Erythroblast (primary cell): ENCODE data around the gene INPP4B.
"Not testable (repeated sequence)": the region's sequence is repeated elsewhere in the genome, so short reads cannot be mapped to it uniquely, and the experiment has no call there.

ENCODE experiments used
- DNase-seq, 2 experiments: peaks; one replicate each; lab custom pipeline; 2025; lab: John Stamatoyannopoulos, UW
- GATA1 ChIP-seq: IDR thresholded peaks from 2 replicates; pipeline ENCODE4 v1.6.1; 2011; ENCODE audit warnings: low read depth, mild to moderate bottlenecking, control low read depth, low read length, moderate library complexity
- POLR2A ChIP-seq: IDR thresholded peaks from 2 replicates; pipeline ENCODE4 v1.6.1; 2011; ENCODE audit warnings: mild to moderate bottlenecking, low read length

Gene INPP4B

DNA sequence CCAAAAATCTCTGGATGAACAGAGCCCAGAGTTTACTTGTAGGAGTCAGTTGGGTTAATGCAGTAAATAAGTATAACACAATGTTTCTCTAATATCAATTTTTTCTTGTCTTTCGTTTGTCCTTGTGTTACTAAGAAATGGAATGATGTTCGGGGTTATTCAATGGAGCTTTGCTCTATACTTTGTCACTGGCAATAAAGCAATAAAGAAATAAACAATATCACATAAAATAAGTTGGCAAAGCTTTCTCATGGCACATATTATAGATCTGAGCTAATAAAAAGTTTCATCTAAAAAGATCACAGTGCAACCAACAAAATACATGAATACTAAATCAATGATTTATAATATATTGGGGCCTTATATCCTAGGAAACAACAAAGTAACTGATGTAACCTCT is 32.7 kb downstream of the INPP4B start:
- DNase-seq: no peak
- TF ChIP-seq GATA1: no peak
- no peak for TF ChIP-seq POLR2A

DNA sequence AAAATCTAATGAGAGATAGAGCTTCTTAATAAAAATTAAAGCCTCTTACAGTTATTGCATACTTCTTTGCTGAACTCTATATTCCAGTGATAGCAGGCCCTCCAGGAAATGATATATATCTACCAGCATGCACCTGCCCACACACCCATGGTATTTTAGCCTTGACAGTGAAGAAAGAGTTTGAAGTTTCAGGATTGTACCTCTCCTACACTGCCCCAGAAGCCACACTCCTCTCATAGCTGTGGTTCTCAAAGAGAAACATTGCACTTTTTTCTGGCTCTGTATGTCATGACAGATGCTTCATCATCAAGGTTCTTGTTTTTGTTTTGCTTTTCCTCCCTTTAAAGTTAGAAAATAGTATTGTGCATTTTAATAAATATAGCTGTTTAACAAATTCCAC is 34.0 kb downstream of the INPP4B start:
- no peak for DNase-seq
- TF ChIP-seq POLR2A (no peak), GATA1 (no peak)

DNA sequence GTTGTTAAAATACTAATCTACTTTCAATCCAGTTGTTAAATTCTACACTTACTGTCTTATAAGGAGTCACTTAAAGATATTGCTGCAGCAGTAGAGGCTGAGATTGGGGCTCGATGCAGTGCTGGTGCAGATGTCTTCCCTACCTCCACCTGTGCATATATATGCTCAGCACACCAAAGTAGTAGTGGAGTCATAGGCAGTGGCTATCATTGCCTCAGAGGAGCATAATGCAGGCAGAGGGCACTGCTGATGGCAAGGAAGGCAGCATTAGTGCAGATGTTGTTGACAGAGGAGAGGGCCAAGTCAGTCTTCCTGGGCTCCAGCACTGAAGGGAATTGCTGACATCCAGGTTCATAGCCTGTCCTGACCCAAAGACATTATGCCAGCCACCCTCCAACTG is 35.1 kb downstream of the INPP4B start:
- TF ChIP-seq POLR2A (no peak), GATA1 (no peak)
- no peak for DNase-seq

GRCh38 chr4:142809559-142809958 is 36.5 kb downstream of the INPP4B start:
- TF ChIP-seq GATA1 (no peak), POLR2A (no peak)
- no peak for DNase-seq

GRCh38 chr4:142803879-142804278 is 42.2 kb downstream of the INPP4B start:
- not testable (repeated sequence) for DNase-seq

DNA sequence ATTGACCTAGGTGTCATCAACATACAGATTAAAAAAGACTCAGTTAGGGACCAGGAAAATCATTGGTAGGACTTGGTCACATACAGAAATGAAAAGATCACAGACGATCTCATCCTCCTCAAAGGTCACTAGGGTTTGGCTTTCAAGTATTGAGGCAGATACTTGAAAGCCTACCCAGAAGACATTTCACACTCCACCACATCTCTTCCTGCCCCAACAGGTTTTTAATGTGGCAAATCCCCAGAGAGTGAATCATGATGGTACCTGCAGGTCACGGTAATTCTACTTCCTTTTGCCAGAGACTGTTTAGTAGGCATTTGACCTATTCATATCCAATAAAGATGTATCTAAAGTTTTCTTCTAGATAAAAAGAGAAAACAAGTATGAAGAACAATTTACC is 44.1 kb downstream of the INPP4B start:
- TF ChIP-seq POLR2A: no peak
- no peak for TF ChIP-seq GATA1
- DNase-seq: no peak

GRCh38 chr4:142781114-142781513 is 65.0 kb downstream of the INPP4B start:
- DNase-seq: no peak
- TF ChIP-seq GATA1 (no peak), POLR2A (no peak)

- TF ChIP-seq POLR2A (no peak), GATA1 (no peak)
- no peak for DNase-seq
Observed at GRCh38 chr4:142778900-142779299, 67.2 kb downstream of the INPP4B start.

- no peak for DNase-seq
- TF ChIP-seq POLR2A: no peak
- TF ChIP-seq GATA1: no peak
Observed at GRCh38 chr4:142778430-142778829, 67.7 kb downstream of the INPP4B start.

DNA sequence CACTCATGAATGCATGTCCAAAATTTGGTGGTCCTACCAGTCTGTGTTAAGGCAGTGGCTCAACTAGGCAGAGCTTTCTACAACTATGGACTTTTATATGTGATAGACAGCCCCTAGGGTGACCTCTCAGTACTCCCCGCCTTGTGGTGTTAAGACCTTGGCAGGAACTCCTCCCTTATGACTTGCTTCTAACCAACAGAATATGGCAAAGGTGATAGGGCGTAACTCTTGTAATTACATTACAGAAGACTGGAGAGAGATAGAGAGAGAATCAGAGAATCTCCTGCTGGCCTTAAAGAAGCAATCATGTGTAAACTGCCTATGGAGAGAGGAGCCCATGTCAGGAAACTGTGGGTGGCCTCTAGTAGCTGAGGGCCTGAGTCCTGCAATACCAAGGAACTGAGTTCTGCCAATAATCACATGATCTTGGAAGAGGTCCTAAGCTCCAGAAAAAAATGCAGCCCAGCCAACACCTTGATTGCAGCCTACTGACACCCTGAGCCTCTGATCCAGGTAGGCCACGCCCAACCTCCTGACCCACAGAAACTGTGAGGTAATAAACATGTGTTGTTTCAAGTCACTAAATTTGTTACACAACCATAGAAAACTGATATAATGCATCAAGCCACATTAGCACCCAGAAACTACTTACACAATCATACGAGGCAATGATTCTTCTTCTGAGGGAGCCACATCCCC is 68.9 kb downstream of the INPP4B start:
- TF ChIP-seq GATA1 (no peak), POLR2A (no peak)
- no peak for DNase-seq

GRCh38 chr4:142776026-142776425 is 70.1 kb downstream of the INPP4B start:
- no peak for DNase-seq
- no peak for TF ChIP-seq GATA1
- no peak for TF ChIP-seq POLR2A

DNA sequence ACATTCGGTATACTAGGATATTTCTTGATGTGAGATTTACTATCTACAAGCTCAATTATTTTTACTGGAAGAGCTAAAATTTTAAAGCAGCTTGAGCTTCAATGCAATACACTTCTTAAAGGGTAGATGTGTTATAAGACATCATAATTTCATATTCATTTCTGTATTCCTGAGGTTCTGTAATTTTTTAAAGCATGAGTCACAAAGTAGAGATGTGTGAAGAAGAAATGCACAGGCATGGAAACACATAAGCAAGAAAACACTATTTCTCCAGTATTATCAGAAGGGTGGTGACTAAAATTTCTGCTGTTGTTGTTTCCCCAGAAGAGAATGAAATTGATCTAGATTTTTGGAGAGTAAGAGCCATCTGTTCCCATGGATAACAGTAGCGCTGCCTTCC is 72.6 kb downstream of the INPP4B start:
- DNase-seq: no peak
- TF ChIP-seq POLR2A (no peak), GATA1 (no peak)

DNA sequence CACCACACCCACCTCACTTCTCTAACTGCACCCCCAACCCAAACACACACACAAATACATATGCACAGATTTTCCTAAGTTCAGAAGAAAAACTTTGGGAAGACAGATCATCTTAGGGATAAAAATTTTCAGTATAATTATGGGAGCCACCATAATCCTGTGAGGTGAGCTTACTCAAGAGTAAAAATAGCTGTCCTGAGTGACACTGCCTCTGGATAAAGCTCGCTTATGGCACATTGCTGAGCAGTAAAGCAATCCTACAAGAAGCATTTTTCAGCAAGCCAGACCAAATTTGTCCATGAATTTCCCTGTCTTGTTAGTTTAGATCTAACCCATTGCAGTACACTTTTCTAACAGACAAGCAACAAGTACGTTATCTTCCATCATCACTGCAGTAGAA is 83.8 kb downstream of the INPP4B start:
- DNase-seq: no peak
- TF ChIP-seq POLR2A (no peak), GATA1 (no peak)

- no peak for DNase-seq
- TF ChIP-seq GATA1 (no peak), POLR2A (no peak)
Observed at GRCh38 chr4:142752202-142752786, 93.8 kb downstream of the INPP4B start.

GRCh38 chr4:142743121-142743825 is 102.8 kb downstream of the INPP4B start:
- TF ChIP-seq POLR2A (no peak), GATA1 (no peak)
- DNase-seq: no peak
